GM19351 (cell line): ENCODE results near the gene GPR150.

Experiments used
- ATAC-seq: cut with Tn5 transposase; IDR thresholded peaks from one replicate; pipeline ENCODE4 v1.9.1; 2021; ENCODE audit warnings: mild to moderate bottlenecking, moderate library complexity; ENCODE audit not compliant: unreplicated experiment

GPR150 gene

DNA sequence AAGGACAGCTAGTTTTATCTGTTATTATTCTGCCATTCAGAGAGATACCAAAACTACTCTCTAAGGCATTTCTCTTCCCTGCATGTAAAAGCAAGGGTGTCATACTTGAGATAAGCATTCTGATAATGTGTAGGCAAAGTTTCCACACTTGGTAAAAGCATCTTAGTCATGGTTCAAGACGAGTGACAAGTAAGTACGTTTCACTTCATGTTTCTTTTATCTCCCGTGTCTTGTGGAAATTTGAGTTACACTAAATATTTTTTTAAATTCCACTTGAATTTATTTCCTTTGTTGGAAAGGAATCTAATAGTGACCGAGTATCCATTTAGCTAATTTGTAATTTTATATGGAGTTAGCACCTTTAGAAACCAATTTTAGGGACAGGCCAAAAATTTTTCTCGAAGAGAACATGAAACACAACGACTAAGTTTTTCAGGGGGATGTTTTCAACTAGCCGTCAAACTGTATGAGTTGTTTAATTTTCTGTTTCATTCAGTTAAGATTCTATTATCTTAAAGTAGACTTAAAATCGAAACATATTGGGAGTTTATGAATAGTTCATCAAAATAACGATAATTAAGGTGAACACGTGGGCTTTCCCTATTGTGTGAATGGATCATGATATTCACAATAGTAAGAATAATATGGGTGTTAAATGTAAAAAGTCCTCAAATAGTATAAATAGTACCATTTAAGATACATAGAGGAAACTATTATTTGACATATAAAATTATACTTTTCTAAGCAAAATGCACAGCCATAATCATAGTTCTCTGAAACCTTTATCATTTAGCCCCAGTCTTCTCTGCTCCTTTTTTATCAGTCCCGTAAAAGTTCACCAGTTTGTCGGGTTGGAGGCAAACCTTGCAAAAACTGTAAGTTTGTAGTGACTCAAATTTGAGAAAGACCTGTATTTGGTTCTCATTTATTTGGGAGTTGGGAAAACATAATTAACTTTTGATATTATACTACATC is 28.3 kb downstream of the GPR150 start:
- no peak for ATAC-seq

DNA sequence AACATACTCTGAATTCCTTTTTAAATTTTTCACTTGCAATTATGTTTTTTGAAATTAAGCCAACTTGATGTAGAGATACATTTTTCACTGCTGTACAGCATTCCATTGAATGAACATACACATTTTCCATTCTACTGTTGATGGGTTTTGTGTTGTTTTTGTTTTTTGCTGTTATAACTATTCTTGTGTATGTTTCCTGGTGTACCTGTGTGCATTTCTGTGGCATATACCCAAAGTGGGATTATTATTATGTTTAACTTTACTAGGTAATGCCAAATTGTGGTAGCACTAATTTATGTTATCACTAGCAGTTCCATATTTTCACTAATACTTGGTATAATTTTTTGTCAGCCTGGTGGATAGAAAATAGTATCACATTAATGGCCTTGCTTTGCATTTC is 29.4 kb downstream of the GPR150 start:
- ATAC-seq: no peak

- ATAC-seq: no peak
Observed at GRCh38 chr5:95649842-95650620, 30.1 kb downstream of the GPR150 start.

DNA sequence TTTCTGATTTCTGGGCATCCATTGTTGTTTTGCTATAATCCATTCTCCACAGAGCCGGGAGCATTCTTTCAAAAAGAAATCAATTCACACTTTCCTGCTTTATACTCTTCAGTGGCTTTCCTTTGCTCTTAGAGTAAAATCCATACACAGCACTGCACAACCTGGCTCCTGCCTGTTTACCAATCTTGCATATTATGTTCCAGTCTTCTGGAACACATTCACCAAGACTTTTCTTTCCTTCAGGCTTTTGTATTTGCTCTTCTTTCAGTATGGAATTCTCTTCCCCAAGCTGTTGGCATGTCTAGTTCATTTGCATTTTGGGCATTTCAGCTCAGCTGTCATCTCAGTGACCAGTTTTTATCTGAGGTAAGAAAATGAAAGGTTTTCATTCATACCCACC is 33.0 kb downstream of the GPR150 start:
- no peak for ATAC-seq

DNA sequence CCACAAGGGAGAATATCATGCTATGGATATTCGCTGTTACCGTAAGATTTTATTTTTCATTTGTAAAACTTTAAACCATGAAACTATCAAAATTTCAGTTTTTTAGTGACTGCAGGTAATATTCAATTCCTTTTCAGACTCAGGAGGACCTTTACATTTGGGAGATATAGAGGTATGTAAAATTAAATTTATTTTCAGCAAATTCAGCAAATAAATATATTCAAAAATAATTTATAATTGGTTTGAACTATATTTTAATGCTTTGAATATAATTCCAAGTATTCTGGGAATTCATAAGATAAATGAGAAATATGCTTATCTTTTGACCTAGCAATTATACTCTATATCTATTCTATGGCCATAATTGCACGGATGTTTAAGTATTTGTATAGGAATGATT is 34.3 kb downstream of the GPR150 start:
- ATAC-seq: no peak

- no peak for ATAC-seq
Observed at GRCh38 chr5:95655575-95655974, 35.7 kb downstream of the GPR150 start.

DNA sequence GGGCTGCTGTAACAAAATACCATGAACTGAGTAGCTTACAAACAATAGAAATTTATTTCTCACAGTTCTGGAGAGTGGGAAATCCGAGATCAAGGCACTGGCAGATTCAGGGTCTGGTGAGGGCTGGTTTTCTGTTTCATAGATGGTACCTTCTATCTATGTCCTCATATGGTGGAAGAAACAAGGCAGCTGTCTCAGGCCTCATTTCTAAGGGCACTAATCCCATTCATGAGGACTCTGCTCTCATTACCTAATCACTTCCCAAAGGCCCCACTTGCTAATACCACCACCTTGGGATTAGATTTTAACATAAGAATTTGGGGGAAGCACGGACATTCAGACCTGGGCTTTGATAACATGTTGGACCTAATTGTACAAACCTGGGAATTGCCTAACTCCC is 40.2 kb downstream of the GPR150 start:
- ATAC-seq: no peak

DNA sequence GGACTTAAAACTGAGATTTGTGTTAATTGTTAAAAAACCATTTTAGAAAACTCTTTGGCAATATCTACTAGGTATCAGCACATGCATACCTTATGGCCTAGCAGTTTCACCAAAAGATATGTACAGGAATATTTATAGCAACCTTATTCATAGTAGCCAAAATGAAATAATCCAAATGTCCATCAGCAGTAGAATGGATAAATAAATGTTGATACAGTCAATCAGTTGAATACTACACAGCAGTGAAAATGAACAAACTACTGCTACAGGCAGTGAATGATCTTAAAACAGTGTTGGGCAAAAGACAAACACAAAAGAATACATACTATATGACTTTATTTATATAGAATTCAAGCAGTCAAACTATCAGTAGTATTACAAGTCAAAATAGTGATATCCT is 43.1 kb downstream of the GPR150 start:
- no peak for ATAC-seq

DNA sequence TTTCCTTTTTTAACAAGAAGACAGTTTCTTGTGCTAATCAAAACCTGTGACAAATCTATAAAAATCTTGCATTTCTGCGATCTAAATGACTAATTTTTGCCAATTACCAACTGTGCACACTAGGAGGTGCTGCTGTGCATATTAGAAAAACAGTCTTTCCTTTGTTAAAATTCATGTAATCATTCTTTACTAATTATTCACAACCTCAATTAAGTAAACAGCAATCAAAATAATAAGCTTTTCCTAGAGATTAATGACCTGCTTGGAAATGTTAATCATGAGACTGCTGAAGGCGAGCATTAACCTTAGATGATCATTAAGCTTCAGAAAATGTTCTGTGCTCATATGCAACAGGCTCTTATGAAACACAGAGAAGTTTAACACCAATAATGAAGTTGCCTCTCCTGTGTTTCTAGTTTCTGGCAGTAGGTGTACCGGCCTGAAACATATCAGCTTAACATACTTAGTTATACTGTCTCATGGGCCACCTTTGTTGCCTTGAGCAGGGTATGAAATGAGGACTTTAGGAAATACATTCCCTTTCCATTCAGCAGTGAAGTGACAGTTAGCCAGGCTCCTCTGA is 44.4 kb downstream of the GPR150 start:
- ATAC-seq: no peak

GRCh38 chr5:95667061-95667618 is 47.3 kb downstream of the GPR150 start:
- ATAC-seq: no peak

DNA sequence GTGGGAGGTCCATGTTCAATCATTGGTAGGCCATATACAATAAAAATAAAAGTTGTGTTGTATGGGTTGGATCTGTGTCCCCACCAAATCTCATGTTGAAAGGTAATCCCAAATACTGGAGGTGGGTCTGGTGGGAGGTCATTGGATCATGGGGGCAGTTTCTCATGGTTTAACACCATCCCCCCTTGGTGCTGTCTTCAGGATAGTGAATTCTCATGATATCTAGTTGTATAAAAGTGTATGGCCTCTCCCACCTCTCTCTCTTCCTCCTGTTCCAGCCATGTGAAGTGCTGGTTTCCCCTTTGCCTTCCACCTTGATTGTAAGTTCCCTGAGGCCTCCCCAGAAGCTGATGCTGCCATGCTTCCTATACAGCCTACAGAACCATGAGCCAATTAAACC is 47.8 kb downstream of the GPR150 start:
- ATAC-seq: no peak

DNA sequence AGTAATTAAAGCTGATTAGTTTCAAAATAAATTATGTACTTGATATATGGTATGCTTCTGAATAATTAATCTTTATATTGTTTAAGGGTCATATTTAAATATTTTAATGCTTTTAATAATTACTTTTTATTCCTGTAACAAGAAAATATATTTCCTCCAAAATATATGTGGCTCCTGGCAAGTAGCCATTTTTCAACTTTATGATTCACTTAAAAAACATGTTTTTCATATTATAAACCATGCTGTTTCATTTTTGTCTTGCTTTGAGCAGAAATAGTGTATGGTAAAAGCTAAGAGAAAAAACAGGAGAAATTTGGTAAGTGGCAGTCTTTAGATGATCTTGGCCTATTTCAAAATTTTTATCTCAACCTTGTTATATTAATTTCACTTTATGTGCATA is 48.3 kb downstream of the GPR150 start:
- ATAC-seq: no peak

DNA sequence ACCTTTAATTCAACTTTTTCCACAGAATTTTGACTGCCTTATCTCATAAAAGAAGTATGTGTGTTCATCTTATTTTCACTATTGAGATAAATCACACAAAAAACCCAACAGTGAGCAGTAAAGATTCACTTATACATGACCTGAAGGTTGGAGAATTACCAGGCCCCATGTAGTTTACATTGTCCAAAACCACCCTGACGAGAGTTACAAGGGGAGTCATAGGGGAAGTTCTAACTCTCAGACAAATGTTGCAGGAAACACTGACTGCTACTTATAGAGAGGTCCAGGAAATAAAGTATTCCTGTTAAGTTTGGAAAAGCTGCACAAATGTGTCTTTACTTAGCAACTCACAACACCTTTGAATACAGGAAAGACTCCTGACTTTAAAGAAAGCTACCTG is 48.8 kb downstream of the GPR150 start:
- ATAC-seq: no peak

DNA sequence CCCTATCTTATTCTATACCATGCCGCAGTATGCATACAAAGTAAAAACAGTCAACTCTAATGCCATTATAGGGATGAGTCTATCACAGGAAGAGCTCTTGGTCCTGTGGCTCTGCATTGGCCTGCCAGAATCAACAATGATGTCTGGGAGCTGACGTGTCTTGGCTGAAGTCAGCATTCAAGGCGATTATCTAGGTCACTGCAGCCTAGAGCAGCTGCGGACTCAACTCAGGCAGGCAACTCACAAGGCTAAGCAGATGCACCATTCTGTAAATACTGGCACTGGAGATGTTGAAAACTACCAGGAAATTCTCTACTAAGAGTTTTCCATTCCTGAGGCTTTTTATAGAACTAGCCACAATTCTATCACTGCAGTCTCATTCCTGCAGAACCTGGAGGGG is 49.7 kb downstream of the GPR150 start:
- ATAC-seq: no peak

- ATAC-seq: no peak
Observed at GRCh38 chr5:95669985-95670384, 50.1 kb downstream of the GPR150 start.

- no peak for ATAC-seq
Observed at GRCh38 chr5:95670568-95670967, 50.7 kb downstream of the GPR150 start.
